Measurements from ENCODE around the gene WNT11. TPM values are rescaled to one million over a fixed set of nuclear protein-coding genes. Genes with fewer than 3 reads are reported as not detected.

WNT11 gene
- total and polyA plus RNA-seq, 2 of the 13 experiments (the other 11 are each of a cell fraction or from before 2014, with no cell fraction given): 0.34 to 0.66 TPM

- TF ChIP-seq ZNF574 (CRISPR knock-in tag; IDR thresholded peaks at IDR 0.05) (no peak; the same call in 1 of the 2 replicates), ZNF335 (CRISPR knock-in tag; IDR thresholded peaks at IDR 0.05) (no peak), ZNF788 (CRISPR knock-in tag; IDR thresholded peaks at IDR 0.05; ENCODE audit: borderline replicate concordance) (no peak), ZNF225 (CRISPR knock-in tag; IDR thresholded peaks at IDR 0.05) (no peak), ATF4 (CRISPR knock-in tag; IDR thresholded peaks at IDR 0.05) (peak in 1 of 2 experiments; percentile 4; a peak in 1 of 4 replicates), PHF20 (CRISPR knock-in tag; IDR thresholded peaks at IDR 0.05) (peak; percentile 51; the same call in 1 of the 2 replicates), ZNF550 (CRISPR knock-in tag; IDR thresholded peaks at IDR 0.05; ENCODE audit: borderline replicate concordance) (no peak), RFX5 (IDR thresholded peaks at IDR 0.05; ENCODE audit: low read depth, low read length) (no peak), HMGA1 (CRISPR knock-in tag; conservative IDR thresholded peaks at IDR 0.05) (no peak), SMARCC2 (IDR thresholded peaks at IDR 0.05) (no peak), ZNF598 (CRISPR knock-in tag; IDR thresholded peaks at IDR 0.05; ENCODE audit: borderline replicate concordance) (no peak), ATF7-NPFF (CRISPR knock-in tag; IDR thresholded peaks at IDR 0.05; ENCODE audit: low read depth) (no peak), ZNF18 (CRISPR knock-in tag; IDR thresholded peaks at IDR 0.05; ENCODE audit: insufficient replicate concordance) (peak; percentile 30), ZNF510 (CRISPR knock-in tag; IDR thresholded peaks at IDR 0.05; ENCODE audit: low read depth) (no peak), CREB1 (IDR thresholded peaks at IDR 0.05) (peak; percentile 69), CREB1 (CRISPR knock-in tag; IDR thresholded peaks at IDR 0.05) (no peak), ZFP41 (CRISPR knock-in tag; IDR thresholded peaks at IDR 0.05; ENCODE audit: borderline replicate concordance) (no peak), ATRX (CRISPR knock-in tag; IDR thresholded peaks at IDR 0.05; ENCODE audit: borderline replicate concordance) (no peak), AHR (CRISPR knock-in tag; IDR thresholded peaks at IDR 0.05) (no peak), ZNF564 (CRISPR knock-in tag; IDR thresholded peaks at IDR 0.05) (peak; percentile 64; the same call in 1 of the 2 replicates), CREB3 (CRISPR knock-in tag; IDR thresholded peaks at IDR 0.05) (0 out of 2 replicates have a peak, but pooled peaks have one; percentile 29), ZNF441 (CRISPR knock-in tag; IDR thresholded peaks at IDR 0.05; ENCODE audit: borderline replicate concordance) (no peak), MAZ (IDR thresholded peaks at IDR 0.05; ENCODE audit: borderline replicate concordance, low read depth, low read length) (no peak), MAZ (CRISPR knock-in tag; IDR thresholded peaks at IDR 0.05; ENCODE audit: low read depth) (peak; percentile 16; the same call in 1 of the 2 replicates)
Observed at GRCh38 chr11:76234416-76235232, 28.3 kb upstream of the WNT11 start (continued).
